Pancreas (tissue), 10 donors: ENCODE data around the gene NHLRC1. TPM values are rescaled to one million over a fixed set of nuclear protein-coding genes. Genes with fewer than 3 reads are reported as not detected.

Source experiments
- ATAC-seq, 4 donors: fragments of 200-7000 bp; cut with Tn5 transposase; one replicate each; pipeline versions ENCODE4 v1.8.0 to v1.9.1; 2020; ENCODE audit warnings: mild to moderate bottlenecking in 4 of 4, moderate library complexity in 4 of 4
- DNase-seq, 6 donors: peaks; one replicate each; pipeline ENCODE4 v3.0.0-alpha.2; 2020
- FAIRE-seq: peaks from 2 replicates; lab custom pipeline; 2012; peaks lifted over from hg19 to GRCh38; lab: Jason Lieb, UNC
- H3K27ac ChIP-seq, 4 donors: fragments of 200-600 bp; sonication (generic); 1 replicate in 3 of 4; 2 replicates in 1 of 4; pipeline versions ENCODE4 v1.5.0 to v1.8.0; 2020
- H3K27me3 ChIP-seq, 4 donors: fragments of 200-600 bp; one replicate each; pipeline ENCODE4 v1.8.0; 2021
- H3K36me3 ChIP-seq, 3 donors: fragments of 200-600 bp; sonication (generic) in 1 of 3; one replicate each; pipeline versions ENCODE4 v1.5.0 to v1.8.0; 2020 to 2021
- H3K4me1 ChIP-seq, 3 donors: fragments of 200-600 bp; one replicate each; pipeline ENCODE4 v1.8.0; 2021
- H3K4me3 ChIP-seq, 4 donors: fragments of 200-600 bp; sonication (generic) in 2 of 4; one replicate each; pipeline versions ENCODE4 v1.5.0 to v1.8.0; 2020 to 2021
- H3K9me3 ChIP-seq, 4 donors: fragments of 200-600 bp; one replicate each; pipeline ENCODE4 v1.8.0; 2021
- WGBS, 2 donors: extraction: QIAGEN DNeasy Blood & Tissue Kit; methylation state at CpG; one replicate each; pipeline ENCODE4 v1.1.7; 2013; 5-methylcytosine and 5-hydroxymethylcytosine counted together
- intact Hi-C, 3 donors: fragments of 100-400 bp; cut with DNase I; formaldehyde crosslinking; loops; one replicate each; pipeline versions ENCODE4 v1.11.1 to v1.14.2; 2022
- polyA plus RNA-seq, 2 donors: library from polyadenylated mRNA; stranded (reverse); fragments of 200-250 nt; gene quantifications; one replicate each; pipeline ENCODE4 v1.2.3, GENCODE V29; 2013
- total RNA-seq, 6 donors: library from RNA; stranded (reverse); fragmentation: NEBNext Ultra II Directional in 4 of 6; extraction: Animal tissue kit (Norgen Biotek cat#: 25700) in 4 of 6; gene quantifications; one replicate each; pipeline versions ENCODE4 v1.2.1 to v1.2.4, GENCODE V29; 2021 to 2023
- TF ChIP-seq, protein P1 (sequence below), 4 donors: fragments of 200-600 bp; sonication (generic) in 3 of 4; IDR thresholded peaks; one replicate each; pipeline versions ENCODE4 v1.5.0 to v1.8.0; 2021; ENCODE audit warnings: antibody characterized with exemption in 4 of 4
- donor health status: healthy with polysubstance abuse.
- donor health status: DM: no; HTN: no; CAD: no; lungs with moderate emphysema.
- donor health status: DM: no; HTN: no; CAD: no.
- donor health status: control.
- donor health status: control.
- donor health status: Bipolar disorder and iron deficiency.
- donor health status: DM: yes; HTN: yes; CAD: no.
- donor health status: DM: no; HTN: no; CAD: no.
- donor health status: DM: no; HTN: no; CAD: no.
- donor health status: DM: yes; HTN: yes; CAD: no.

Gene NHLRC1
- total and polyA plus RNA-seq, 8 donors, result 0.93 to 1.8 (median 1.2) TPM

DNA sequence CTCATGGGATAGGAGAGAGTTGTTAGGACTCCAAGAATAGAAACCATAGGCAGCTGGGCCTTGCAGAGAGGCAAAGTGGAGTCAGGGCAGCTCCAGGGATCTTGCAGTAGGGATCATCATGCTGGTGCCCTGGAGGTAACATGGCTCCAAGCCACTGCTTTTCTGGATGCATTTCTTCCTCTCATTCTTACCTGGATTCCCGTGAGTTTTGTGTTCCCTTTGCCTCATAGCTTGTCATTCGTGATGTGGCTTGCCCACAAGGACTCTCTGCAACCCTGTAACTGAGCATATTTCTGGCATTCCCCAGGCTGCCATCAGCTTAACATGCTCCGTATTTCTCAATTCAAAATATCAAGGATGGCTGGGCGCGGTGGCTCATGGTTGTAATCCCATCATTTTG lies 5.3 kb downstream of the NHLRC1 start:
- DNase-seq (no peak), FAIRE-seq (no peak), ATAC-seq (no peak)
- no peak overlapping the region for H3K4me3 ChIP-seq
- no peak overlapping the region for H3K27ac ChIP-seq
- 92 to 93% methylated on average over 5 of the region's 5 CpGs for WGBS, 2 donors
- no peaks in the 10 kb centered on the region for H3K27me3 ChIP-seq
- no peaks in the 10 kb centered on the region for H3K9me3 ChIP-seq
- no peaks in the 10 kb centered on the region for H3K36me3 ChIP-seq
- no peaks in the 10 kb centered on the region for H3K4me1 ChIP-seq
- TF ChIP-seq, protein P1, sequence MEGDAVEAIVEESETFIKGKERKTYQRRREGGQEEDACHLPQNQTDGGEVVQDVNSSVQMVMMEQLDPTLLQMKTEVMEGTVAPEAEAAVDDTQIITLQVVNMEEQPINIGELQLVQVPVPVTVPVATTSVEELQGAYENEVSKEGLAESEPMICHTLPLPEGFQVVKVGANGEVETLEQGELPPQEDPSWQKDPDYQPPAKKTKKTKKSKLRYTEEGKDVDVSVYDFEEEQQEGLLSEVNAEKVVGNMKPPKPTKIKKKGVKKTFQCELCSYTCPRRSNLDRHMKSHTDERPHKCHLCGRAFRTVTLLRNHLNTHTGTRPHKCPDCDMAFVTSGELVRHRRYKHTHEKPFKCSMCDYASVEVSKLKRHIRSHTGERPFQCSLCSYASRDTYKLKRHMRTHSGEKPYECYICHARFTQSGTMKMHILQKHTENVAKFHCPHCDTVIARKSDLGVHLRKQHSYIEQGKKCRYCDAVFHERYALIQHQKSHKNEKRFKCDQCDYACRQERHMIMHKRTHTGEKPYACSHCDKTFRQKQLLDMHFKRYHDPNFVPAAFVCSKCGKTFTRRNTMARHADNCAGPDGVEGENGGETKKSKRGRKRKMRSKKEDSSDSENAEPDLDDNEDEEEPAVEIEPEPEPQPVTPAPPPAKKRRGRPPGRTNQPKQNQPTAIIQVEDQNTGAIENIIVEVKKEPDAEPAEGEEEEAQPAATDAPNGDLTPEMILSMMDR (IDR thresholded peaks at IDR 0.05), result no peak
- intact Hi-C loops, result no loop called here

DNA sequence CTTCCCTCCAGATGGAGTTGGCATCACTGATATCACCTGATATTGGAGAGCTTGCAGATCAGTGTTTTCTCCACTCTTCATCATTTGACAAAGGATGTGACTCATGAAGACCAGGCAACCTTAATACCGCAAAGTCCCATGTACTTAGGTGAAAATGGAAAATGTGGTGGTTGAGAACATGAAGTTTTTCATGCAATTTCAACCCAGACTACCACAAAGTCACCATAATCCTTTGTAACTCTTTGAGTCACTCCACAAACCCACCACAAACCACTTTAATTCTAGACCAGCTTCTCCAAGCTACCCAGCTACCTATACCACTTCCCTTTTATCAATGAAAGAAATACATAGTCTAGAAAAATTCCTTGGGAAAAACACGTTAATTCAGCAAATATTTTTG lies 7.1 kb downstream of the NHLRC1 start:
- no peaks in the 10 kb centered on the region for H3K9me3 ChIP-seq
- H3K27me3 ChIP-seq, result no peaks in the 10 kb centered on the region
- H3K4me1 ChIP-seq, result no peaks in the 10 kb centered on the region
- H3K36me3 ChIP-seq, result no peaks in the 10 kb centered on the region
- TF ChIP-seq, protein P1 (IDR thresholded peaks at IDR 0.05), result no peak
- ATAC-seq, result no peak
- H3K4me3 ChIP-seq, result no peak overlapping the region
- FAIRE-seq, result no peak
- DNase-seq, result no peak
- intact Hi-C loops, result no loop called here
- no peak overlapping the region for H3K27ac ChIP-seq
- 82 to 92% methylated on average over 2 of the region's 2 CpGs for WGBS, 2 donors

DNA sequence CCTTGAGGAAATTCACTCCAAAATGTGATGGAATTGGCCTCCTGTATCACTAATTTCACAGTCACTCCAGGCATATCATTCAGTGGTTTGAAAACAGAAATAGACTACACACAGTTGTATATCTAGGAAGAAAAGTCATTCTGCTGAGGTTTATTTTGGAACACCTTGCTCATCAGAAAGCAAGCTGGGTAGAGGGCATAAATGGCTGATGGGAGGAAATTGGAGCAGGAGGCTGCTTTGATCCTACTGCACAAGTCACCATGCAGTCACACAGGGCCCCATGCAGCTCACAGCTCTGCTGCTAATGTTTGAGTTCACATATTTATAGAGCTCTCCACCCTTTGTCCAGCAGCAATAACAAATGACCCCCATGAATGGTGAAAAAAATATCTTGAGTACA lies 12.3 kb downstream of the NHLRC1 start:
- Histone ChIP-seq H3K27me3 (no peaks in the 10 kb centered on the region), H3K4me3 (no peak overlapping the region), H3K4me1 (no peaks in the 10 kb centered on the region), H3K27ac (no peak overlapping the region), H3K36me3 (no peaks in the 10 kb centered on the region), H3K9me3 (no peaks in the 10 kb centered on the region)
- DNase-seq, result no peak
- FAIRE-seq, result no peak
- no peak for ATAC-seq
- TF ChIP-seq, protein P1 (IDR thresholded peaks at IDR 0.05), result no peak
- intact Hi-C loops, result no loop called here

DNA sequence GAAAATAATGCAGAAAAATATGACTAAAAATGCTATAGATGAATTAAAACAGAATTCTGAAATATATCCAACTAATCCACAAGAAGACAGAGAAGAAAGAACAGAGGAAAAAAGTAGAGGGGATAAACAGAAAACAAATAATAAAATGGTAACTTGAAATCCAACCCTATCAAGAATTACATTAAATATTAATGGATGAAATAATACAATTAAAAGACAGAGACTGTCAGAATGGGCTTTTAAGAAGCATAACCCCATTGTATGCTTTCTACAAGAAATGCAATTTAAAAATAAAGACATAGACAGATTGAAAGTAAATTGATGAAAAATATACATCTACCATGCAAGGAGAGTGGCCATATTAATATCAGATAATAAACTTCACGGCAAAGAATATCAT lies 15.4 kb downstream of the NHLRC1 start:
- ATAC-seq, result no peak
- Histone ChIP-seq H3K4me1 (no peaks in the 10 kb centered on the region), H3K9me3 (no peaks in the 10 kb centered on the region), H3K27me3 (no peaks in the 10 kb centered on the region), H3K36me3 (no peaks in the 10 kb centered on the region), H3K4me3 (no peak overlapping the region), H3K27ac (no peak overlapping the region)
- TF ChIP-seq, protein P1 (IDR thresholded peaks at IDR 0.05), result no peak
- DNase-seq, result no peak
- WGBS, 2 donors, result 96 to 97% methylated on average over 1 of the region's 1 CpG
- intact Hi-C loops, result no loop called here
- no peak for FAIRE-seq

DNA sequence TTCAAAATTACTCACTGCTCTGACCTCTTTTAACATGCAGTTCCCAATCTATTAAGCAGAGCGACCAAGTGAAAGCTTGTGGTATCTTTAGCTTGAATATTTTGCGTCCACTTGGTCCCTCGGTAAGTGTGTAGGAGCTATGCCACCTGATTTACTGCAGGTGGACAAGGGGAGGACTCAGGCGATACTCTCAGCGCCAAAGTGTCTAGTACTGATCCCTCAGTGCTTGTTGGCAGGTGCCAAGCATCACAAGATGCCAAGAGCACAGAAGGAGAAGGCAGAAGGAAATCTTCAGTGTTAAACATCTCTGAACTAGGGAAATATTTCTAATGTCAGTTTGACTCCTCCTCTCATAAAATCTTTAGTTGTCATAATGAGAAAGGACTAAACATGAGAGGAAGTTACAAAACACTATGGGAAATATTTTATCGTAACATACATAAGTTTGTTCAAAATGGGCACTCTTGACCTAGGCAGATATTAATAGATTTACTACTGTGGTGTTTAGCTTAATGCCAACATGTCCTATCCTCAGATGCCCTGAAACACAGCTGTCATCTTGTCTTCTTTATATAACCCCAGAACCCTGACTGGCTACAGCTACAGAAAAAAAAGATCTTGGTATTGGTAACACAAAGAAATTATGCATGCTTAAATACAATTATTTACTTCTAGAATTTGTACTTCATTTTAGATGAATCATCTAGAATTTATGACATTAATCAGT lies 19.5 kb downstream of the NHLRC1 start:
- no peaks in the 10 kb centered on the region for H3K36me3 ChIP-seq
- ATAC-seq (no peak), DNase-seq (no peak), FAIRE-seq (no peak)
- H3K9me3 ChIP-seq, result no peaks in the 10 kb centered on the region
- H3K27me3 ChIP-seq, result no peaks in the 10 kb centered on the region
- H3K4me1 ChIP-seq, result no peaks in the 10 kb centered on the region
- no peak overlapping the region for H3K27ac ChIP-seq
- TF ChIP-seq, protein P1 (IDR thresholded peaks at IDR 0.05), result no peak
- intact Hi-C loops, result no loop called here
- 89 to 91% methylated on average over 6 of the region's 6 CpGs for WGBS, 2 donors
- no peak overlapping the region for H3K4me3 ChIP-seq
